T47D (cell line): ENCODE measurements around the gene ADAMTS20.
"Not testable (repeated sequence)": the region's sequence is repeated elsewhere in the genome, so short reads cannot be mapped to it uniquely, and the experiment has no call there.

Experiments used
- DNase-seq, 2 experiments: peaks; one replicate each; pipeline versions ENCODE4 v3.0.0 to v3.0.0-alpha.2; 2011 to 2012; ENCODE audit warnings: low read depth in 1 of 2, low spot score in 1 of 2
- JUND ChIP-seq: IDR thresholded peaks from 2 replicates; pipeline ENCODE4 v1.6.1; 2012; ENCODE audit warnings: low read depth
- in situ Hi-C: cut with HindIII; loops from 2 replicates; pipeline ENCODE4 v1.10.0; 2016; ENCODE audit warnings: low sequenced_read_pairs, low pct_unique_long_range_greater_than_20kb

ADAMTS20 gene

GRCh38 chr12:43392116-43392515 lies 159.9 kb downstream of the ADAMTS20 start:
- in situ Hi-C loops, result no loop called here
- no peak for TF ChIP-seq JUND
- no peak for DNase-seq

- TF ChIP-seq JUND, result no peak
- no peak for DNase-seq
- in situ Hi-C loops, result no loop called here
Measured at GRCh38 chr12:43381879-43382278, 170.1 kb downstream of the ADAMTS20 start.

- in situ Hi-C loops, result no loop called here
- DNase-seq, result no peak
Measured at GRCh38 chr12:43378448-43378847, 173.6 kb downstream of the ADAMTS20 start.

GRCh38 chr12:43370263-43370662 lies 181.7 kb downstream of the ADAMTS20 start:
- DNase-seq, result peak in 1 of 2 experiments; percentile 10
- no peak for TF ChIP-seq JUND
- in situ Hi-C loops, result no loop called here

More at GRCh38 chr12:43378448-43378847, 173.6 kb downstream of the ADAMTS20 start:
- no peak for TF ChIP-seq JUND

- in situ Hi-C loops, result no loop called here
- no peak for TF ChIP-seq JUND
Measured at GRCh38 chr12:43362910-43363694, 188.9 kb downstream of the ADAMTS20 start.

GRCh38 chr12:43361031-43361710 lies 190.8 kb downstream of the ADAMTS20 start:
- DNase-seq, result no peak
- in situ Hi-C loops, result no loop called here
- TF ChIP-seq JUND, result no peak

More at GRCh38 chr12:43362910-43363694, 188.9 kb downstream of the ADAMTS20 start:
- no peak for DNase-seq

- in situ Hi-C loops, DNase-seq: not testable (repeated sequence)
Measured at GRCh38 chr12:43360001-43360400, 192.0 kb downstream of the ADAMTS20 start.

GRCh38 chr12:43357141-43357540 lies 194.9 kb downstream of the ADAMTS20 start:
- in situ Hi-C loops, result no loop called here
- TF ChIP-seq JUND, result no peak
- no peak for DNase-seq

- in situ Hi-C loops, result no loop called here
- DNase-seq, result peak in 1 of 2 experiments; percentile 15
- TF ChIP-seq JUND, result no peak
Measured at GRCh38 chr12:43352001-43352400, 200.0 kb downstream of the ADAMTS20 start.

- TF ChIP-seq JUND, result no peak
- DNase-seq, result peak in 1 of 2 experiments; percentile 32
- in situ Hi-C loops, result no loop called here
Measured at GRCh38 chr12:43349863-43350262, 202.1 kb downstream of the ADAMTS20 start.

GRCh38 chr12:43348221-43348620 lies 203.8 kb downstream of the ADAMTS20 start:
- in situ Hi-C loops, result no loop called here
- no peak for DNase-seq
- TF ChIP-seq JUND, result no peak

GRCh38 chr12:43347026-43347425 lies 205.0 kb downstream of the ADAMTS20 start:
- no peak for DNase-seq
- no peak for TF ChIP-seq JUND
- in situ Hi-C loops, result no loop called here

GRCh38 chr12:43345023-43345422 lies 207.0 kb downstream of the ADAMTS20 start:
- no peak for TF ChIP-seq JUND
- in situ Hi-C loops, result no loop called here
- no peak for DNase-seq

GRCh38 chr12:43341785-43342313 lies 210.2 kb downstream of the ADAMTS20 start:
- in situ Hi-C loops, DNase-seq: not testable (repeated sequence)
